ENCODE results near the gene PPARA.

DNA sequence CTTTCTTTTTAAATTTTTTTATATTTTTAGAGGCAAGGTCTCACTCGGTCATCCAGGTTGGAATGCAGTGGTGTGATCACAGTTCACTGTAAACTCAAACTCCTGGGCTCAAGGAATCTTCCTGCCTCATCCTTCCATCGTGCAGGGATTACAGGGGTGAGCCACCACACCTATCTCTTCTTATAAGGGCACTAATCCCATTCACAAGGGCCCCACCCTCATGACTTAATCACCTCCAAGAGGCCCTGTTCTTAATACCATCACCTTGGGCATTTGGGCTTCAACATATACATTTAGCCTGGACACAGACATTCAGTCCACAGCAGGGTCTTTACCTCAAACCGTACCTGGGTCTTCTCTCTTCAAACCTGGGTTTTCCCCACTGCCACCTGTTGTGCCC lies 141.8 kb downstream of the PPARA start:
- no peak for TF ChIP-seq CTCF (IDR thresholded peaks at IDR 0.05)
- TF ChIP-seq ZFX (IDR thresholded peaks at IDR 0.05; ENCODE audit: borderline replicate concordance), result no peak
